ENCODE results near the gene WDR3.

Gene WDR3

GRCh38 chr1:117952386-117952785, 22.8 kb downstream of the WDR3 start:
- DNase-seq (ENCODE audit: low read depth): no peak

GRCh38 chr1:117959364-117959763, 29.8 kb downstream of the WDR3 start:
- DNase-seq (ENCODE audit: low read depth): no peak

GRCh38 chr1:117964290-117965038, 34.9 kb downstream of the WDR3 start:
- DNase-seq (ENCODE audit: low read depth): no peak

- no peak for DNase-seq (ENCODE audit: low read depth)
These were observed 37.9 kb downstream of the WDR3 start for GRCh38 chr1:117967477-117967876.

- no peak for DNase-seq (ENCODE audit: low read depth)
These were observed 38.3 kb downstream of the WDR3 start for GRCh38 chr1:117967881-117968280.

- DNase-seq (ENCODE audit: low read depth): no peak
These were observed 40.7 kb downstream of the WDR3 start for GRCh38 chr1:117970252-117970651.

GRCh38 chr1:117971777-117972176, 42.2 kb downstream of the WDR3 start:
- no peak for DNase-seq (ENCODE audit: low read depth)

- no peak for DNase-seq (ENCODE audit: low read depth)
These were observed 46.8 kb downstream of the WDR3 start for GRCh38 chr1:117976381-117976780.

- no peak for DNase-seq (ENCODE audit: low read depth)
These were observed 52.1 kb downstream of the WDR3 start for GRCh38 chr1:117981455-117982192.

GRCh38 chr1:117985239-117985638, 55.7 kb downstream of the WDR3 start:
- no peak for DNase-seq (ENCODE audit: low read depth)

- no peak for DNase-seq (ENCODE audit: low read depth)
These were observed 56.4 kb downstream of the WDR3 start for GRCh38 chr1:117985973-117986372.

- DNase-seq (ENCODE audit: low read depth): no peak
These were observed 74.8 kb downstream of the WDR3 start for GRCh38 chr1:118004312-118004711.

GRCh38 chr1:118007391-118007790, 77.9 kb downstream of the WDR3 start:
- no peak for DNase-seq (ENCODE audit: low read depth)

- no peak for DNase-seq (ENCODE audit: low read depth)
These were observed 78.5 kb downstream of the WDR3 start for GRCh38 chr1:118008011-118008410.

GRCh38 chr1:118012515-118013124, 83.1 kb downstream of the WDR3 start:
- DNase-seq (ENCODE audit: low read depth): no peak

GRCh38 chr1:118013336-118013735, 83.8 kb downstream of the WDR3 start:
- no peak for DNase-seq (ENCODE audit: low read depth)

GRCh38 chr1:118013938-118014337, 84.4 kb downstream of the WDR3 start:
- DNase-seq (ENCODE audit: low read depth): no peak
